ELR (cell line): Measurements from ENCODE around the gene TRIM37.
"Not testable (repeated sequence)": the region's sequence is repeated elsewhere in the genome, so short reads cannot be mapped to it uniquely, and the experiment has no call there.

Source experiments
- DNase-seq: peaks from one replicate; pipeline ENCODE4 v3.0.0-alpha.2; 2015; ENCODE audit warnings: low read depth

TRIM37 gene, protein sequence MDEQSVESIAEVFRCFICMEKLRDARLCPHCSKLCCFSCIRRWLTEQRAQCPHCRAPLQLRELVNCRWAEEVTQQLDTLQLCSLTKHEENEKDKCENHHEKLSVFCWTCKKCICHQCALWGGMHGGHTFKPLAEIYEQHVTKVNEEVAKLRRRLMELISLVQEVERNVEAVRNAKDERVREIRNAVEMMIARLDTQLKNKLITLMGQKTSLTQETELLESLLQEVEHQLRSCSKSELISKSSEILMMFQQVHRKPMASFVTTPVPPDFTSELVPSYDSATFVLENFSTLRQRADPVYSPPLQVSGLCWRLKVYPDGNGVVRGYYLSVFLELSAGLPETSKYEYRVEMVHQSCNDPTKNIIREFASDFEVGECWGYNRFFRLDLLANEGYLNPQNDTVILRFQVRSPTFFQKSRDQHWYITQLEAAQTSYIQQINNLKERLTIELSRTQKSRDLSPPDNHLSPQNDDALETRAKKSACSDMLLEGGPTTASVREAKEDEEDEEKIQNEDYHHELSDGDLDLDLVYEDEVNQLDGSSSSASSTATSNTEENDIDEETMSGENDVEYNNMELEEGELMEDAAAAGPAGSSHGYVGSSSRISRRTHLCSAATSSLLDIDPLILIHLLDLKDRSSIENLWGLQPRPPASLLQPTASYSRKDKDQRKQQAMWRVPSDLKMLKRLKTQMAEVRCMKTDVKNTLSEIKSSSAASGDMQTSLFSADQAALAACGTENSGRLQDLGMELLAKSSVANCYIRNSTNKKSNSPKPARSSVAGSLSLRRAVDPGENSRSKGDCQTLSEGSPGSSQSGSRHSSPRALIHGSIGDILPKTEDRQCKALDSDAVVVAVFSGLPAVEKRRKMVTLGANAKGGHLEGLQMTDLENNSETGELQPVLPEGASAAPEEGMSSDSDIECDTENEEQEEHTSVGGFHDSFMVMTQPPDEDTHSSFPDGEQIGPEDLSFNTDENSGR

DNA sequence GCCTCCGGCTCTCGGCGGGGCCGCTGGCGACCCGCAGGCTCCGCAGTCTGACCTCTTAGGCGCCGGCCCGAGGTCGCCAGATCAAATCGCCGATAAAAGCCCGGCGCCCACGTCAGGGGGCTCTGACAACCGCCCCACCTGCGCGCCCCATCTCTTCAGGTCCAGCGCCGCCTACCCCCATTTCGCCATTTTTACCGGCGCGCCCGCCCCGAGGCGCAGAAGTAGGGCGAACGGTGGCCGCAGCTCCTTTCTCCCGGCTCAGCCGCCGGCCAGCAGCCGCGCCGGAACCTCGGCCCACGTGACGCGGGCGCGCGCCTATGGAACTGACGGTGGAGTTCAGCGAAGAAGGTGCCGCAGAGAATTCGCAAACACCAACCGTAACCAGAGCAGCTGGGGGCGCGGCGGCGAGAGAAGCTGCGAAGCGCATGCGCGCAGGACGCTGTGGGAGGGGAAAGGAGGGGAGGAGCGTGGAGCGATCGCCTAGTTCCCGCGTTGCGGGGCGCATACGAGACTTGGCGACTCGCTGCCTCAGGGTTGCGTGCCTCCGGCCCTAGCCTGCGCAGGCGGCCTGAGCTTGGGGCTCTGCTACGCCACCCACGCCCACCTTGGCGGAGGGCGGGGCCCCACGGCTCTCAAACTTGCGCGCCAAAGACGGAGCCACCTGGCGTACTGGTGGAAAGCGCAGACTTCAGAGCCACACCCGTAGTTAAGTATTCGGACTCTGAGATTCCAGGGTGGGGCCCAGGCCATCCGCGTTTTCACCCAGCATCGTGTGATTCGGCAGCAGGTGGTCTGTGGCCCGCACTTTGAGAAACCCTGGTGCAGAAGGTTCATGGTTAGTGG lies at the start of gene TRIM37:
Gene TRIM37, minus strand, starts transcription at position 418 of the 843 bp plus-strand sequence. CDS start 419 bp downstream, outside the sequence.
- DNase-seq, result peak; percentile 100

DNA sequence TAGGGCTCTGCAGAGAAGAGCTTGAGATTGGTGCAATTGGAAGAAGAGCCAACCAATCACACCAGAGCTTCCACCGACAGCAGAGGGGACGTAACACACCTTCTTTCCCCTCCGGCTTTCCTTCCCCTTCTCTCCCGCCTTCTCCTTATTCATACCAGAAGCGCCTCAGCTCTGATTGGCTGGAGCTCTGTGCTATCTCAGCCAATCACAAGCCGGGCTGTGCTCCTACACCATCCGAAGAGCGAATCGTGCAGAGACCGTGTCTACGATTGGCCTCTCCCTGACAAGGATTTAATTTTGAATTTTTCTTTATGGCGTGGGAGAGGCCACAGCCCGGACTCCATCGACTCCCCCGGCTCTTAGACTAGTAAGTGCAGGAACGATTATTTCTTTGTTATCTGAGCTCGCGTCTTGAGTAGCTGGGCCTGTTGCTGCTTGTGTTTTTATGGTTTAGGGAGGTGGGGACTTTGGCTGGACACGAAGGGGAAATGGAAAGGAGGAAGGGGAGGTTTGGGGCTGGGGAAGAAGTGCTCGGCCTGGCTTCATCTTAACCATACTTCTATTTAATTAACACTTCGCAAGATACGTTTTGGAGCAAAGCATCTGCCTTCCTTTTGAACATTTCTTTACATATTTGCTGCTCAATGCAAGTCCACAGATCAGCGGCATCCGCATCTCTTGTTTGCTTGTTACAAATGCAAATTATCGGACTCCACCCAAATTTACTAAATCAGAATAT lies 48.9 kb upstream of the TRIM37 start, which contains the start of gene PRR11:
Gene PRR11, plus strand, starts transcription at position 308 of the 739 bp plus-strand sequence. CDS start 14,007 bp downstream, outside the sequence.
- no peak for DNase-seq

DNA sequence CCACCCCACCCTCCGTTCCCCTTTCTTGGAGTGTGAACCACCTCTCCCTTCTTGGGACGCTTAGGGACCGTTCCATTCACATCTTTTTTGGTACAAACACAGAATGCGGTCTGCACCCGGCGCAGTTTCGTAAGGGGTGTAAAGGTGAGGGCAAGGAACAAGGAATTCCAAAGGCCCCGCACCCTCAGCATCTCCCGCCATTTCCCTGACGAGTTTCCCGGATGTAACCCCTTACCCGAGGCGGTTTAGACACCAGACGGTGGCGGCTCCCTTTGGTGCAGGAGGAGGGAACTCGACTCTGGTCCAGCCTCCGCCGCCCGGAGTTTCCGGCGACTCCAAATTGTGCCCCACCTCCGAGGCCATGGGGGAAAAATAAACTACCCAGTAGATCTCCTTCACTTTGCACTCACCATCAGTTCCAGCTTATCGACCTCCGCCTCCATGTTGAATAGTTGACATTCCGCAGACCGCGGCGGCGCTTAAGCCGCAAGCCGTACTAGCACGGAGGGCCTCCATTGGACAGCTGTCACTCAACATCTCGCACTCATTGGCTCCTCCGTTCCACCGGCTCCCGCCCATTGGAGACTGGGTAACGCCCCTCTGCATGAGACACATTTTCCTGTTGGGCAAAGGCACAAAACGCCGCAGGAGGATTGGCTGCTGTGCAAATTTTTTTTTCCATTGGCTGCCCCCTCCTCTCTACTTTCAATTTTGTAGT lies 48.2 kb upstream of the TRIM37 start, which contains the start of gene SKA2:
Gene SKA2, minus strand, starts transcription at position 466 of the 718 bp plus-strand sequence. Its CDS starts 23 bp downstream, at position 443.
- DNase-seq, result peak; percentile 100

DNA sequence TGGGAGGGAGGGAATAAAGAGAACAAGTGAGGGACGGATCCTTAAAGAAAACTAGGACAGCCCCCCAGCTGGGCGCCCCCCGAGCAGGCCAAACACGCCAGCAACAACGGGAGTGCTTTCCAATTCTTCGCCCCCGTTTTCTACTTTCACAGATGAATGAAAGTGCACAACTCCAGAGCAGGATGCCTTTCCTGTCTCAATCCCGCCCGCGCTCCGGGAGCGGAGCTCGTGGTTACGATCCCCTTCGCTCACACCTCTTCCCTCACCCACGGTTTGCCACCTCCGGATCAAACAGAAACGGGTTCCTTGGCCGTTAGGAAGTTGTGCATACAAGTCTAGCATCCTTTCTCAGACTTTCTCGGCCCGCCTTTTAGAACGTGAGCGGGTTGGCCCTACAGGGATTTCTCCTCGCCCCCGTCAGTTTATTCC lies 47.6 kb upstream of the TRIM37 start:
- peak; percentile 77 for DNase-seq

DNA sequence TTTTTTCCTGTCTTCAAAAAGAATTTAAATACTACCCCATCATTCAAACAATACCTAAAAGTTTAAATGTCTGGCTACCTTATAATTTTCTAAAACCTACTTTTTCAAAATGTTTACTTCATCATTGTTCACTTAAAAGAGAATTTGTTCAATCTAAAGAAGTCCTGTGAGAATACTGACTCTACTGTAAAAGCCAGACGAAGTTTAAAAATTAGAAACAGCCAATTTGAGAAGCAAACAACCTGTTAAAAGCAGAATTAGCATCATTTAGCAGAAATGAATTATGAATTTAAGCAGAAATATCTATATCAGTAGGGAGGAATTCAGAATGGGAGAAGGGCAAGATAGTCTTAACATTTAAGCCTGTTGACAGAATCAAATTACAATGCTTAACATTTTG lies 46.2 kb upstream of the TRIM37 start:
- no peak for DNase-seq

DNA sequence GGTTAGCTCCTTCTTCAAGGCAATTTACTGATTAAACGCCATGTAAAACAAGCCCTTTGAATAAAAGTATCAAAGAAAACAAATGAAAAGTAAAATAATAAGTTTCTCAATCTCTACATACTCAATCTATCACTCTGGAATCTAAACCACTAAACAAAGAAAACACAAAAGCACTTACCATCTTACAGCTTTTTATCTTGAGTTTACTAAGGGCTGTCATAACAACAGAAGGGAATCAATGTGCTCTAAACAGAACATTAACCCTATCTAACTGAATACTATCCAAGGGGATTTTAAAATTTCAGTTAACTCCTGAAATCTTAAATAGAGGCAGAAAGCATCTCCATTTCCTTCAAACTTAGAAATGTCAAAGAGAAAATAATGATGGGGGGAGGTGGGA lies 44.9 kb upstream of the TRIM37 start:
- no peak for DNase-seq

DNA sequence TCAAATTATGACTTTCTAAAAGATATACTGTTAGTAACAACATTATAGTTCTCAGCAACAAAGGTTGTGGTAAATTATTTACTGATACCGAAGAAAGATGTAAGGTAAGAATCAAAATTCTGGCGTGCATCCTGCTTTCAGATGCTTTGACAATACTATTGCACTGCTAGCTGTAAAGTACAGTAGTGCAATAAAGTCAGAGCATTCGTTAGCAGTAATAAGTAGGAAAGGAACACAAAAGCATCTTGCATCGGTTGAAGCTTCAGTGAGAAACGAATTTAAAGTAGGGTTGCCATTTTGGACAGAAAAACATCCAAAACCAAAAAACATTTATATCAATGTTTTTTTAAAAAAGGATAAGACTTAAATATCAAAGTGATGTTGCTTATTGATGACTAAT lies 44.3 kb upstream of the TRIM37 start:
- DNase-seq, result no peak

DNA sequence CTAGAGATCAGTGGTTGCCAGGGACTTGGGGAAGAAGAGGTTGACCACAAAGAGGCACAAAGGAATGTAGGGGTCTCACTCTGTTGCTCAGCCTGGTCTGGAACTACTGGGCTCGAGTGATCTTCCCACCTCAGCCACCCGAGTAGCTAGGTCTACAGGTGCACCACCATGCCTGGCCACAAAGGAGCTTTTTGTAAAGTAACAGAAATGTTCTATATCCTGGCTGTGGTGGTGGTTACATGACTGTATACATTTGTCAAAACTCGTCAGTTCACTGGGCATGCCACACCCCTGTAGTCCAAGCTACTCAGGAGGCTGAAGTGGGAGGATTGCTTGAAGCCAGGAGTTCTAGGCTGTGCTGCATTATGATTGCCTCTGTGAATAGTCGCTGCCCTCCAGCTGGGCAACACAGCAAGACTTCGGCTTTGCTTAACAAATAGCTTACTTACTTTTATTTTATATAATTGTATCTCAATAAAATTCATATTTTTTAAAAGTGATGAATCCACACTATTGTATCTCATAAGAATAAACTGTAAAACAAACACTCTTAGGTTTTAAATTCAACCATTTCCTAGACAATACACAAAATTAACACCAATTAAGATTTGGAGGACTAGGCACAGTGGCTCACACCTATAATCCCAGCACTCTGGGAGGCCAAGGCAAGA lies 43.3 kb upstream of the TRIM37 start:
- DNase-seq, result peak; percentile 59

DNA sequence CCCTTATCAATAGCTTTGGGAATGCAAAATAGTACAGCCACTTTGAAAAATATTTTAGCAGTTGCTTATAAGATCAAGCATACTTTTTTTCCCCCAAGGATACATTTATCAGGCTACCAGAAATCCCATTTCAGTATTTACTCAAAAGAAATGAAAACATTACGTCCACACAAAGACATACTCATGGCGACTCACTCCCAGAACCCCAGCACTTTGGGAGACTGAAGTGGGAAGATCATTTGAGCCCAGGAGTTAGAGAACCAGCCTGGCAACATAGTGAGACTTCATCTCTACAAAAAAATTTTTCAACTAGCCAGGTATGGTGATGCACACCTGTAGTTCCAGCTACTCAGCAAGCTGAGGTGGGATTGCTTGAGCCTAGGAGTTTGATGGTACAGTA lies 42.4 kb upstream of the TRIM37 start:
- DNase-seq, result peak; percentile 78

DNA sequence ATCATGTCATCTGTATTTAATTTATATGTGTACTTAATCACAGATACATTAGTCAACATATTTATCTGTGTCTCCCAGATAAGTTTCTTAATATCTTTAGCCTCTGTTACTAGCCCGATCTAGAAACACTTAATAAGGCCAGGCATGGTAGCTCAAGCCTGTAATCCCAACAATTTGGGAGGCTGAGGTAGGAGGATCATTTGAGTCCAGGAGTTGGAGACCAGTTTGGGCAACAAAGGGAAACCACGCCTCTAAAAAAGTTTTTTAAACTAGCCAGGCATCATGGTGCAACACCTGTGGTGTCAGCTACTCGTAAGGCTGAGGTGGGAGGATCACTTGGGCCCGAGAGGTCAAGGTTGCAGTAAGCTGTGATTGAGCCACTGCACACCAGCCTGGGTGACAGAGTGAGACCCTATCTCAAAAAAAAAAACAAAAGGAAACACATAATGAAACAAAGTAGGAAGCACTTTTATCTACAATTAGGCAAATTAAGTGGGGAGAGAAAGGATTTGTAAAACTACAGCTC lies 39.0 kb upstream of the TRIM37 start:
- DNase-seq, result no peak

DNA sequence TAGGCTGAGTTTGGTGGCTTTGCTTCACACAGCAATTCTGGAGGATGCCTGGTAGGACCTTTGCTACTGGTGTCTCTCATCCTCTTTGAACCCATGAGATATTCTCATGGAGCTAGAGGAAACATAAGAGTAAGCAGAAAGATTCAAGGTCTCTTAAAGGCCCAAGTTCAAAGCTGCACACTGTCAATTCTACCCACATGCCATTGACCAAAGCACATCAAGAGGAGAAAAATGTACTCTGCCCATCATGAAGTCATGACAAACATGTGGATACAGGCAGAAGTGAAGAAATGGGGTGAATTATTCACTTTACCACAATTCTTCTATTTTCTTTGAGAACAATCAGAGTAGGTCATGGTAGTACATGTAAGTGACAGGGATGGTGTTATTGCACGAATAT lies 35.2 kb upstream of the TRIM37 start:
- no peak for DNase-seq

DNA sequence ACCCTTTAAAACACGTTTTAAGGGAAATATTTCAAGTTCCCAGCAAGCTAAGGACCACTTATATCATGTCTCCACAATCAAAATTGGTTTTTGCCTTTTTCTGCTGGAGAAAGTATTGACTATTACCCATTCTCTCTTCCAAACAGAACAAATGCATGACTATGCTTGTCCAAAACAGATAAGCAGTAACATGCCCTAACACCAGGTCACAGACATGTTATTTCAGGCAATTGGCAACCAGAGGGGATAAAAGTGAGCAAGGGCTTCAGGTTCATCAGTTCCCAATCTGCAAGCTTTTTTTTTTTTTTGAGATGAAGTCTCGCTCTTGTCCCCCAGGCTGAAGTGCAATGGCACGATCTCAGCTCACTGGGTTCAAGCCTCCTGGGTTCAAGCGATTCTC lies 33.3 kb upstream of the TRIM37 start:
- no peak for DNase-seq

DNA sequence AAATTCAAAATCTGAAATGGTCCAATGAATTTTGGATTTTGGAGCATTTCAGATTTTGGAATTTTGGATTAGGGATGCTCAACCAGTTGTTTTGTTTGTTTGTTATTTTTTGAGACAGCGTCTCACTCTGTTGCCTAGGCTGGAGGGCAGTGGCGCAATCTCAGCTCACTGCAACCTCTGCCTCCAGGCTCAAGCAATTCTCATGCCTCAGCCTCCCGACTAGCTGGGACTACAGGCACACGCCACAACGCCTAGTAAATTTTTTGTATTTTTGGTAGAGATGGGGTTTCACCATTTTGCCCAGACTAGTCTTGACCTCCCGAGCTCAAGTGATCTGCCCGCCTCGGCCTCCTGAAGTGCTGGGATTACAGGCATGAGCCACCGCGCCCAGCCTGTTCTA lies 31.7 kb upstream of the TRIM37 start:
- DNase-seq, result not testable (repeated sequence)

DNA sequence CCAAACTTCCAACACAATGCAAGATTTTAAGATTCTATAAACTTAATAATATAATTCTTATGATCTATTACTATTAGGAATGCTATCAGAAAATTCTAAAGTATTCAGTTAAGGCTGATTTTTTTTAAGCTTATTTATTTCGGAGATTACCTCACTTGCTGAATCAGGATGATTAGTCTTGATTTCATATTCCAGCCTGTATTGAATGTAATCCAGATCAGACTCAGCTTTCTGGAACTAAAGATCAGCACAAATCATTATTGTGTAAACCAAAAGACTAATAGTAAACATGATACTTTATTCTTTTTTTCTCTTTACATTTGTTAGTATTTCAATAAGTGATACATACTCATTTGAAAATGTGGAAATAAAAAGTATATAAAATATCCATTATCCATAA lies 24.5 kb upstream of the TRIM37 start:
- no peak for DNase-seq

DNA sequence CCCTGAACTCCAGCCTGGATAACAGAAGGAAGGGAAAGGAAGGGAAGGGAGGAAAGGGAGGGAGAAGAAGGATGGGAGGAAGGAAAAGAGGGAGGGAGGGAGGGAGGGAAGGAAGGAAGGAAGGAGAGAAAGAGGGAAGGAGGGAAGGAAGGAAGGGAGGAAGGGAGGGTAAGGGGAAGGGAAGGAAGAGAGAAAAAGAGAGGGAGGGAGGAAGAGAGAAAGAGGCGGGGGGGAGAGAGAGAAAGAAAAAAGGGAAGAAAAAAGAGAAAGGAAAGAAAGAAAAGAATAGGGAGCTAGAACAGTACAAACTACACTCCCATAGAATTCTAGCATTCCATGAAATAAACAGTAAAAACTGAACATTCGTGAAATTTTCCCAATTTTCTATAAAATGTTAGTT lies 23.1 kb upstream of the TRIM37 start:
- no peak for DNase-seq

DNA sequence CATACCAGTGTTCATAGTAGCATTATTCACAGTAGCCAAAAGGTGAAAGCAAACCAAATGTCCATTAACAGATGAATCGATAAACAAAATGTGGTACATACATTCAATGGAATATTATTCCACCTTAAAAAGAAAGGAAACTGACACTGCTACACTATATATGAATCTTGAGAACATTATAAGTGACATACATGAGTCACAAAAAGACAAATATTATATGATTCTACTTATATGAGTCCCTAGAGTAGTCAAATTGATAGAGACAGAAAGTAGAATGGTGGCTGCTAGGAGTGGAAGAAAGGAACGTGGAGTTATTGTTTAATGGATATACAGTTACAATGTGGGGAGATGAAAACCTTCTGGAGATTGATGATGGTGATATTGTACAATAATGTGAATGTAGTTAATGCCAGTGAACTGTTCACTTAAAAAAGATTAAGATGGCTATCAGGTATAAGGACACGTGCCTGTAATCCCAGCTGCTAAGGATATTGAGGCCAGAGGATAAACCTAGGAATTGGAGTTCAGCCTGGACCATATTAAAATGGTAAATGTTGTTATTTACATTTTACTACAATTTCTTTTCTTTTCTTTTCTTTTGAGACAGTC lies 20.2 kb upstream of the TRIM37 start:
- no peak for DNase-seq

DNA sequence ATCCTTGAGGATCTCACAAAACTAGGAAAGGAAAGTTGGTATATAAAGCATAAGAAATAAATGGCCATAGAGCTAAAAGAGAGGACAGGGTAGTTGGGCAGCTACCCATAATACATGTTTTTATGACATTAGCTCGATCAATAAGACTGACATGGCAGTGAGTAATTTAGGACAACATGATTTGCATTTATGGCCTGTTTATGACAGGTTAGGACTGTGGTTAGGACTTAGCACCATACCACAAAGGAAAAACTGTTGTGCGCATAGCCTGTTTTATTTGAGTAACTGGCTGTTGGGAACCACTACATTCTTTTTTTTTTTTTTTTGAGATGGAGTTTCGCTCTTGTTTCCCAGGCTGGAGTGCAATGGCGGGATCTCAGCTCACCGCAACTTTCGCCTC lies 18.0 kb upstream of the TRIM37 start:
- no peak for DNase-seq

DNA sequence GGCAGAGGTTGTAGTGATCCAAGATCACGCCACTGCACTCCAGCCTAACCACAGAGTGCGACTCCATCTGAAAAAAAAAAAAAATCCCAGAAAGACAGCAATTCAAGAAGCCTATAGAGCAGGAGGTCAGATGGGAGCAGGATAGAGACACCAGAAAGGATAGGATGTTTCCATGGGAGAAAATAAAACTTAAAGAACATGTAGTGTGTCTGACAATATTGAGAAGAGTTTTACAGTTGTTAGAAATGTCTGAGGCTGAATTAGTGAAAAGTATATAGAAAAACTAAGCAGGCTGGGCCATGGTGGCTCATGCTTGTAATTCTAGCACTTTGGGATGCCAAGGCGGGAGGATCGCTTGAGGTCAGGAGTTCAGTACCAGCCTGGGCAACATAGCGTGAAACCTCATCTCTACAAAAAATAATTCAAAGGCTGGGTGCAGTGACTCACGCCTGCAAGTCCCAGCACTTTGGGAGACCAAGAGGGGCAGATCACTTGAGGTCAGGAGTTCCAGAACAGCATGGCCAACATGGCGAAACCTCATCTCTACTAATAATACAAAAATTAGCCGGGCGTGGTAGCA lies 15.3 kb upstream of the TRIM37 start:
- no peak for DNase-seq

DNA sequence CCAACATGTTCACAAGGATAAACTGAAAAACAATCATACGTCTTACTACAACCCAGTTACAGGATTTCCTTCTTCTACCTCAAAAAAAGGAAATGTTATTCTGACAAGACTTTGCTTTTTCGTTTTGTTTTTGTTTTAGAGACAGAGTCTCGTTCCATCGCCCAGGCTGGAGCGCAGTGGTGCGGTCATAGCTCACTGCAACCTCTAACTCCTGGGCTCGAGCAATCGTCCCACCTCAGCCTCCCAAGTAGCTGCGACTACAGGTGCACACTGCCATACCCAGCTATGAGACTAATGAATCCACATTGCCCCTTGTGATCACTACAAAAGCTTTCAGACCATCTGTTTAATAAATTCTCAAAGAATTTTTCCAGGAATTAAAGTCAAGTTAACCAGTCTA lies 8.8 kb upstream of the TRIM37 start:
- DNase-seq, result no peak
